ENCODE data around the gene CXCL14. TPM values are rescaled to one million over a fixed set of nuclear protein-coding genes. Genes with fewer than 3 reads are reported as not detected.

The CXCL14 gene
- total RNA-seq, 1 experiment from 2014 or later, result not detected

DNA sequence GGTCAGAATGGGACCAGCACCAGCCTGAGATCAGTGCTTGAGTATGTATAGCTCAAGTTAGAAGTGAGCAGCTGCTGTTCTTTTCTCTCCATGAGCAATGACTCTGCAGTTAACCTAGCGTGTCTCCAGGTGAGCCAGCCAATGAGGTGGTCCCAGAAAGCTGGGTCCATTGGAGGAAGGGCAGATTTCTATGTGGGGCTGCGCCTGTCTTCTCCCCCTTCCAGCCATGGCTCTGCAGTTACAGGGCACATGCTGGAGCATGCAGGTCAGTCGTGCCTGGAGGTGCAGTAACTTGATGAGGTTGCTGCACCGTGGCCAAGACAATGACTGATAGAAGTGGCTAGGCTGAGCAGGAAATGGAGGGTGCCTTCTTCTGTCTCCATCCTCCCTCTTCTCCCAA is 29.6 kb upstream of the CXCL14 start:
- no peak overlapping the region for H2AFZ ChIP-seq (ENCODE audit: low read depth, low read length, poor library complexity, severe bottlenecking)
- no peak overlapping the region for H3K27ac ChIP-seq (ENCODE audit: low read depth, low read length)
- TF ChIP-seq SP1 (IDR thresholded peaks at IDR 0.05; ENCODE audit: low read depth), result no peak
- TF ChIP-seq POLR2AphosphoS5 (IDR thresholded peaks at IDR 0.05; ENCODE audit: low read depth, low read length), result no peak
- TF ChIP-seq, protein P1, sequence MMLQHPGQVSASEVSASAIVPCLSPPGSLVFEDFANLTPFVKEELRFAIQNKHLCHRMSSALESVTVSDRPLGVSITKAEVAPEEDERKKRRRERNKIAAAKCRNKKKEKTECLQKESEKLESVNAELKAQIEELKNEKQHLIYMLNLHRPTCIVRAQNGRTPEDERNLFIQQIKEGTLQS (IDR thresholded peaks at IDR 0.05), result no peak
- TF ChIP-seq POLR2A (IDR thresholded peaks at IDR 0.05; ENCODE audit: borderline replicate concordance, extremely low read depth, insufficient read depth, insufficient read length), result no peak
- TF ChIP-seq FOSL1 (IDR thresholded peaks at IDR 0.05; ENCODE audit: low read depth), result no peak
- TF ChIP-seq REST (IDR thresholded peaks at IDR 0.05; ENCODE audit: low read depth), result no peak
- TF ChIP-seq, protein P2, sequence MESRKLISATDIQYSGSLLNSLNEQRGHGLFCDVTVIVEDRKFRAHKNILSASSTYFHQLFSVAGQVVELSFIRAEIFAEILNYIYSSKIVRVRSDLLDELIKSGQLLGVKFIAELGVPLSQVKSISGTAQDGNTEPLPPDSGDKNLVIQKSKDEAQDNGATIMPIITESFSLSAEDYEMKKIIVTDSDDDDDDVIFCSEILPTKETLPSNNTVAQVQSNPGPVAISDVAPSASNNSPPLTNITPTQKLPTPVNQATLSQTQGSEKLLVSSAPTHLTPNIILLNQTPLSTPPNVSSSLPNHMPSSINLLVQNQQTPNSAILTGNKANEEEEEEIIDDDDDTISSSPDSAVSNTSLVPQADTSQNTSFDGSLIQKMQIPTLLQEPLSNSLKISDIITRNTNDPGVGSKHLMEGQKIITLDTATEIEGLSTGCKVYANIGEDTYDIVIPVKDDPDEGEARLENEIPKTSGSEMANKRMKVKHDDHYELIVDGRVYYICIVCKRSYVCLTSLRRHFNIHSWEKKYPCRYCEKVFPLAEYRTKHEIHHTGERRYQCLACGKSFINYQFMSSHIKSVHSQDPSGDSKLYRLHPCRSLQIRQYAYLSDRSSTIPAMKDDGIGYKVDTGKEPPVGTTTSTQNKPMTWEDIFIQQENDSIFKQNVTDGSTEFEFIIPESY (IDR thresholded peaks at IDR 0.05; ENCODE audit: extremely low read depth, insufficient replicate concordance, low read length), result no peak
- no peak for TF ChIP-seq SIN3A (IDR thresholded peaks at IDR 0.05; ENCODE audit: low read depth)
- no peak for TF ChIP-seq SRF (IDR thresholded peaks at IDR 0.05; ENCODE audit: low read depth)
- H3K36me3 ChIP-seq (ENCODE audit: control insufficient read depth in 1 of 2, insufficient read depth in 2 of 2, low read length in 2 of 2), result no peaks in the 10 kb centered on the region
- ChIA-PET RAD21 (ENCODE audit: low non-redundant PET in 1 of 2, low total read pairs in 2 of 2, uncharacterized antibody in 2 of 2, unreplicated experiment in 2 of 2) (no interaction called here), POLR2A (no interaction called here), CTCF (interaction anchor here (1.3 kb wide), 1 partner anchor 42 kb away, joined by 4 read pairs; no protein-coding TSS in a partner anchor)
- no peak overlapping the region for H3K4me2 ChIP-seq (ENCODE audit: low read length)
- H3K4me3 ChIP-seq (replicated peaks in 1 of 2; ENCODE audit: low read depth in 1 of 2, low read length in 2 of 2), result no peak overlapping the region
- BruUV-seq (replicated peaks), result no TSS peak
- H4K20me1 ChIP-seq (ENCODE audit: insufficient read depth), result no peaks in the 10 kb centered on the region
- H3K9me2 ChIP-seq (ENCODE audit: insufficient read depth), result no peaks in the 10 kb centered on the region
- no peaks in the 10 kb centered on the region for H3K79me2 ChIP-seq (ENCODE audit: insufficient read depth, low read length)
- ATAC-seq (no peak), DNase-seq (ENCODE audit: low read depth, low spot score) (no peak)
- peaks cover 18% of the 10 kb centered on the region; the same call in 1 of the 2 replicates for H3K27me3 ChIP-seq (ENCODE audit: insufficient read depth, low read length)
- intact Hi-C loops (cut with micrococcal nuclease), result no loop called here
- H3K9me3 ChIP-seq (ENCODE audit: control insufficient read depth in 1 of 2, insufficient read depth in 1 of 2, low read depth in 1 of 2, low read length in 2 of 2), result no peaks in the 10 kb centered on the region
- no peak overlapping the region for H3K9ac ChIP-seq (ENCODE audit: low read length)
- no peaks in the 10 kb centered on the region for H3K4me1 ChIP-seq (ENCODE audit: control insufficient read depth in 1 of 2, insufficient read depth in 2 of 2, low read length in 2 of 2)
